ENCODE data around the gene HOXD4.

DNA sequence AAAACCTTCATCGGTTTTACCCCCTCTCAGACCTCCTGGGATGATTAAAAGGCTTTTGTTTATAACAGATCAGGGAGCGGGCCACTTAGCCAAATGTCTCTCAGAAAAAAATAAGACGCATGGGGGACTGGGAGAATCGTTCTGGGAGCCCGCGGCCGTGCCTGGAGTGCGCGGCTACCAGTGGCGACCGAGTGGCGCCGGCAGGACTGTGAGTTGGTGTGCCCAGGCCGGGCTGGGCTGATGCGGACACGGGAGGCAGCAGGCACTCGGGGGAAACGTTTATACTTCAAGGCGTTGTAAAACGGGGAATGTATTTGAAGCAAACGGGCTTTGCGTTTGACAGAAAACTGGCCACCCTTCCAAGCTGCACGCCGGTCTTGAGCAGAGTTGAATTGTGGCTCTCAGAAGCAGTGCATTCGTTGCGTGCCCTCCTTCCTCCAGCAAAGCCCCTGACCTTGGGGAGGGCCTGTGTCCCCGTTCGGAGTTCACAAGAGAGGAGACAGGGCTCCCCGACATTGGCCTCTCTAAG is 39.4 kb upstream of the HOXD4 start:
- TF ChIP-seq, protein P1, sequence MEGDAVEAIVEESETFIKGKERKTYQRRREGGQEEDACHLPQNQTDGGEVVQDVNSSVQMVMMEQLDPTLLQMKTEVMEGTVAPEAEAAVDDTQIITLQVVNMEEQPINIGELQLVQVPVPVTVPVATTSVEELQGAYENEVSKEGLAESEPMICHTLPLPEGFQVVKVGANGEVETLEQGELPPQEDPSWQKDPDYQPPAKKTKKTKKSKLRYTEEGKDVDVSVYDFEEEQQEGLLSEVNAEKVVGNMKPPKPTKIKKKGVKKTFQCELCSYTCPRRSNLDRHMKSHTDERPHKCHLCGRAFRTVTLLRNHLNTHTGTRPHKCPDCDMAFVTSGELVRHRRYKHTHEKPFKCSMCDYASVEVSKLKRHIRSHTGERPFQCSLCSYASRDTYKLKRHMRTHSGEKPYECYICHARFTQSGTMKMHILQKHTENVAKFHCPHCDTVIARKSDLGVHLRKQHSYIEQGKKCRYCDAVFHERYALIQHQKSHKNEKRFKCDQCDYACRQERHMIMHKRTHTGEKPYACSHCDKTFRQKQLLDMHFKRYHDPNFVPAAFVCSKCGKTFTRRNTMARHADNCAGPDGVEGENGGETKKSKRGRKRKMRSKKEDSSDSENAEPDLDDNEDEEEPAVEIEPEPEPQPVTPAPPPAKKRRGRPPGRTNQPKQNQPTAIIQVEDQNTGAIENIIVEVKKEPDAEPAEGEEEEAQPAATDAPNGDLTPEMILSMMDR (IDR thresholded peaks at IDR 0.05), result no peak
- TF ChIP-seq POLR2A (IDR thresholded peaks at IDR 0.05), result no peak
